Measurements from ENCODE around the gene ALDH1B1. TPM values are rescaled to one million over a fixed set of nuclear protein-coding genes. Genes with fewer than 3 reads are reported as not detected.
A peak's percentile ranks its signal among the peaks of the same experiment; 100 is the strongest.

ALDH1B1 gene
- polyA plus RNA-seq, 1 donor (not counting 4 experiments of a cell fraction or from before 2014, with no cell fraction given) = 14.4 TPM

DNA sequence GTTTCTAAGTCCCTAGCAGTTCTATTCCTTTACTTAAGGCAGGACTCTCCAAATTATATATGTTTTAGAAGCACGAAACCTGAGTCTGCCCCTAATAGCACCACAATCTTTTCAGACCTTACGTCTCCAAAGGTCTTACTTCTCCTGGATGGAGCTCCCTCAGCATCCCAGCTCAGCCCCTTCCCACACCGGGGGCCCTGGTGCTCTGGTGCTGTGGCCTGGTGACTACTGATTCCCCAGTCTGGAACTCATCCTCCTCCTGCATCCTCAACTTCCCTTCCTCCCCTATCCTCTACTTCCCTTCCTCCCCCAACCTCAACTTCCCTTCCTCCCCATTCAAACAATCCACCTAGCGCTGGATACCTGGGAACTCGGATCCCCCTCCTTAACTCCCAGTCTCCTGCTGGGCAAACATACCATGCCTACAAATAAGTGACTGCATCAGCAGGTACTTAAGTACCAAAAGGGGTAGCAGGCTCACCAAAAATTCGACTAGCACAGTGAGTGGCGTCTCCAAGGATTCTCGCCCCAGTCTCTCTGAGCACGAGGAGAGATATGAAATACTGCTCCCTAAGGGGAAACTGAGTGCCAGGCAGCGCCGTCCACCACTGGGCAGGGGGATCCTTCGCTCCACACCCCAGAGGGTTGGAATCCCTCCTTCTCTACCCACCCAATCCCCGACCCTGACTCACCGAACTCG is 30.9 kb downstream of the ALDH1B1 start:
- H3K4me3 ChIP-seq (ENCODE audit: control insufficient read depth in 2 of 3, extremely low read depth in 1 of 3, insufficient read depth in 2 of 3, low read depth in 1 of 3, low read length in 3 of 3) = peak overlapping the region in 1 of 3 experiments; percentile 11

GRCh38 chr9:38423973-38424843 is 31.7 kb downstream of the ALDH1B1 start, which contains the start of gene IGFBPL1:
Gene IGFBPL1, minus strand, starts transcription at chr9:38424454. Its CDS starts 30 bp downstream, at chr9:38424424.
- H3K27ac ChIP-seq (ENCODE audit: control insufficient read depth, insufficient read depth, low read length) = no peak within 1 kb of the TSS
- peak within 1 kb of the TSS in 2 of 3 experiments; percentile 42 to 45 for H3K4me3 ChIP-seq (ENCODE audit: control insufficient read depth in 2 of 3, extremely low read depth in 1 of 3, insufficient read depth in 2 of 3, low read depth in 1 of 3, low read length in 3 of 3)
- H3K79me2 ChIP-seq (ENCODE audit: control insufficient read depth, insufficient read depth, low read length) = no peaks in the 10 kb centered on the region
- no peaks in the 10 kb centered on the region for H3K9me1 ChIP-seq (ENCODE audit: control insufficient read depth, extremely low read depth, insufficient read depth, low read length)
- peaks cover 52% of the 10 kb centered on the region for H3K27me3 ChIP-seq (ENCODE audit: control insufficient read depth, extremely low read depth, insufficient read depth, low read length)
- dilution Hi-C loops (cut with MboI; ENCODE audit: extremely low pct_ligation_motif_present, low sequenced_read_pairs) = no loop called here
- H3K9ac ChIP-seq (ENCODE audit: control insufficient read depth, extremely low read depth, insufficient read depth, low read length) = no peak within 1 kb of the TSS
- H3K4me1 ChIP-seq (ENCODE audit: control insufficient read depth, extremely low read depth, insufficient read depth, low read length) = no peaks in the 10 kb centered on the region
- no peaks in the 10 kb centered on the region for H3K36me3 ChIP-seq (ENCODE audit: control insufficient read depth in 2 of 2, extremely low read depth in 1 of 2, insufficient read depth in 2 of 2, low read length in 2 of 2)
- H3K4me2 ChIP-seq (ENCODE audit: control insufficient read depth, extremely low read depth, insufficient read depth, low read depth, low read length) = peak within 1 kb of the TSS; percentile 61
- H2AFZ ChIP-seq (ENCODE audit: control insufficient read depth, low read length) = peak within 1 kb of the TSS; percentile 58
- no peak for DNase-seq (ENCODE audit: low read depth, low spot score)
- H3K9me3 ChIP-seq (ENCODE audit: control insufficient read depth, low read depth, low read length) = no peaks in the 10 kb centered on the region
- TF ChIP-seq EZH2 (IDR thresholded peaks at IDR 0.05; ENCODE audit: low read length) = peak; percentile 81
- TF ChIP-seq, protein P1, sequence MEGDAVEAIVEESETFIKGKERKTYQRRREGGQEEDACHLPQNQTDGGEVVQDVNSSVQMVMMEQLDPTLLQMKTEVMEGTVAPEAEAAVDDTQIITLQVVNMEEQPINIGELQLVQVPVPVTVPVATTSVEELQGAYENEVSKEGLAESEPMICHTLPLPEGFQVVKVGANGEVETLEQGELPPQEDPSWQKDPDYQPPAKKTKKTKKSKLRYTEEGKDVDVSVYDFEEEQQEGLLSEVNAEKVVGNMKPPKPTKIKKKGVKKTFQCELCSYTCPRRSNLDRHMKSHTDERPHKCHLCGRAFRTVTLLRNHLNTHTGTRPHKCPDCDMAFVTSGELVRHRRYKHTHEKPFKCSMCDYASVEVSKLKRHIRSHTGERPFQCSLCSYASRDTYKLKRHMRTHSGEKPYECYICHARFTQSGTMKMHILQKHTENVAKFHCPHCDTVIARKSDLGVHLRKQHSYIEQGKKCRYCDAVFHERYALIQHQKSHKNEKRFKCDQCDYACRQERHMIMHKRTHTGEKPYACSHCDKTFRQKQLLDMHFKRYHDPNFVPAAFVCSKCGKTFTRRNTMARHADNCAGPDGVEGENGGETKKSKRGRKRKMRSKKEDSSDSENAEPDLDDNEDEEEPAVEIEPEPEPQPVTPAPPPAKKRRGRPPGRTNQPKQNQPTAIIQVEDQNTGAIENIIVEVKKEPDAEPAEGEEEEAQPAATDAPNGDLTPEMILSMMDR (optimal IDR thresholded peaks at IDR 0.05 in 1 of 3, IDR thresholded peaks at IDR 0.05 in 1 of 3, conservative IDR thresholded peaks at IDR 0.05 in 1 of 3; ENCODE audit: extremely low read depth in 1 of 3, insufficient read depth in 2 of 3, low read length in 3 of 3) = no peak
- FAIRE-seq = no peak
- H4K20me1 ChIP-seq (ENCODE audit: control insufficient read depth, extremely low read depth, insufficient read depth, low read length) = no peaks in the 10 kb centered on the region

More for the DNA sequence above, 30.9 kb downstream of the ALDH1B1 start:
- no peak overlapping the region for H2AFZ ChIP-seq (ENCODE audit: control insufficient read depth, low read length)
- peaks cover 52% of the 10 kb centered on the region for H3K27me3 ChIP-seq (ENCODE audit: control insufficient read depth, extremely low read depth, insufficient read depth, low read length)
- FAIRE-seq (no peak), DNase-seq (ENCODE audit: low read depth, low spot score) (no peak)
- H3K4me1 ChIP-seq (ENCODE audit: control insufficient read depth, extremely low read depth, insufficient read depth, low read length) = no peaks in the 10 kb centered on the region
- H3K9me3 ChIP-seq (ENCODE audit: control insufficient read depth, low read depth, low read length) = no peaks in the 10 kb centered on the region
- H3K27ac ChIP-seq (ENCODE audit: control insufficient read depth, insufficient read depth, low read length) = no peak overlapping the region
- TF ChIP-seq, protein P1 (optimal IDR thresholded peaks at IDR 0.05 in 1 of 3, IDR thresholded peaks at IDR 0.05 in 1 of 3, conservative IDR thresholded peaks at IDR 0.05 in 1 of 3; ENCODE audit: extremely low read depth in 1 of 3, insufficient read depth in 2 of 3, low read length in 3 of 3) = no peak
- peak; percentile 44 for TF ChIP-seq EZH2 (IDR thresholded peaks at IDR 0.05; ENCODE audit: low read length)
- no peaks in the 10 kb centered on the region for H3K9me1 ChIP-seq (ENCODE audit: control insufficient read depth, extremely low read depth, insufficient read depth, low read length)
- H3K4me2 ChIP-seq (ENCODE audit: control insufficient read depth, extremely low read depth, insufficient read depth, low read depth, low read length) = peak overlapping the region; percentile 61
- H3K79me2 ChIP-seq (ENCODE audit: control insufficient read depth, insufficient read depth, low read length) = no peaks in the 10 kb centered on the region
- H3K36me3 ChIP-seq (ENCODE audit: control insufficient read depth in 2 of 2, extremely low read depth in 1 of 2, insufficient read depth in 2 of 2, low read length in 2 of 2) = no peaks in the 10 kb centered on the region
- dilution Hi-C loops (cut with MboI; ENCODE audit: extremely low pct_ligation_motif_present, low sequenced_read_pairs) = no loop called here
- H4K20me1 ChIP-seq (ENCODE audit: control insufficient read depth, extremely low read depth, insufficient read depth, low read length) = no peaks in the 10 kb centered on the region
- H3K9ac ChIP-seq (ENCODE audit: control insufficient read depth, extremely low read depth, insufficient read depth, low read length) = no peak overlapping the region

Measured in keratinocyte (primary cell).